ENCODE measurements around the gene ITGB8.

DNA sequence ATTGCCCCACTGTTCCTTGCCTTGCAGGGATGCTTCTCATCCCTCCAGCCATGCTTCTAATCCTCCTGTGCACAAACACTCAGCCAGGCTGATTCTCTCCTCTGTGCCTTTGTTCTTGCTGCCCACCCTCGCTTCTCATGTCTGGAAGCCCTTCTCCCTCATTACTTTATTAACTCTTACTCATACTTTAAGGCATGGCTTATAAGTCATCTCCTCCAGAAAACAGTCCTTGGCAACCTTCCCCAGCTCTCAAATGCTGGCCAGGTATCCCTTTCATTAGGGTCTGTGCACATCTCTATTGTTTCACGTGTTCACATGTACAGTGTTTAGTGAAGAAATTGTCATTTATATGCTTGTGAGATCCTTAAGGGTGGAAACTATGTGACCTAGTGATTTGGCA is 62.9 kb downstream of the ITGB8 start:
- TF ChIP-seq JUNB (IDR thresholded peaks at IDR 0.05; ENCODE audit: unreplicated experiment) = no peak
- no peak for TF ChIP-seq ZNF462 (CRISPR knock-in tag; IDR thresholded peaks at IDR 0.05)
- TF ChIP-seq, protein P1, sequence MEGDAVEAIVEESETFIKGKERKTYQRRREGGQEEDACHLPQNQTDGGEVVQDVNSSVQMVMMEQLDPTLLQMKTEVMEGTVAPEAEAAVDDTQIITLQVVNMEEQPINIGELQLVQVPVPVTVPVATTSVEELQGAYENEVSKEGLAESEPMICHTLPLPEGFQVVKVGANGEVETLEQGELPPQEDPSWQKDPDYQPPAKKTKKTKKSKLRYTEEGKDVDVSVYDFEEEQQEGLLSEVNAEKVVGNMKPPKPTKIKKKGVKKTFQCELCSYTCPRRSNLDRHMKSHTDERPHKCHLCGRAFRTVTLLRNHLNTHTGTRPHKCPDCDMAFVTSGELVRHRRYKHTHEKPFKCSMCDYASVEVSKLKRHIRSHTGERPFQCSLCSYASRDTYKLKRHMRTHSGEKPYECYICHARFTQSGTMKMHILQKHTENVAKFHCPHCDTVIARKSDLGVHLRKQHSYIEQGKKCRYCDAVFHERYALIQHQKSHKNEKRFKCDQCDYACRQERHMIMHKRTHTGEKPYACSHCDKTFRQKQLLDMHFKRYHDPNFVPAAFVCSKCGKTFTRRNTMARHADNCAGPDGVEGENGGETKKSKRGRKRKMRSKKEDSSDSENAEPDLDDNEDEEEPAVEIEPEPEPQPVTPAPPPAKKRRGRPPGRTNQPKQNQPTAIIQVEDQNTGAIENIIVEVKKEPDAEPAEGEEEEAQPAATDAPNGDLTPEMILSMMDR (conservative IDR thresholded peaks at IDR 0.05; ENCODE audit: low read depth in 2 of 2) = no peak

Data from GM23338 (cell line).